D341Med (cell line): ENCODE measurements around the gene CHSY1.
"Not testable (repeated sequence)": the region's sequence is repeated elsewhere in the genome, so short reads cannot be mapped to it uniquely, and the experiment has no call there.

Experiments used
- DNase-seq: peaks from one replicate; pipeline ENCODE4 v3.0.0; 2012; ENCODE audit warnings: low spot score

CHSY1 gene

GRCh38 chr15:101244036-101244781, 7.6 kb downstream of the CHSY1 start:
- DNase-seq: no peak

- DNase-seq: no peak
Observed at GRCh38 chr15:101243420-101243819, 8.4 kb downstream of the CHSY1 start.

GRCh38 chr15:101242999-101243336, 8.9 kb downstream of the CHSY1 start:
- peak; percentile 73 for DNase-seq

- DNase-seq: no peak
Observed at GRCh38 chr15:101242160-101242998, 9.5 kb downstream of the CHSY1 start.

- no peak for DNase-seq
Observed at GRCh38 chr15:101240358-101240757, 11.5 kb downstream of the CHSY1 start.

DNA sequence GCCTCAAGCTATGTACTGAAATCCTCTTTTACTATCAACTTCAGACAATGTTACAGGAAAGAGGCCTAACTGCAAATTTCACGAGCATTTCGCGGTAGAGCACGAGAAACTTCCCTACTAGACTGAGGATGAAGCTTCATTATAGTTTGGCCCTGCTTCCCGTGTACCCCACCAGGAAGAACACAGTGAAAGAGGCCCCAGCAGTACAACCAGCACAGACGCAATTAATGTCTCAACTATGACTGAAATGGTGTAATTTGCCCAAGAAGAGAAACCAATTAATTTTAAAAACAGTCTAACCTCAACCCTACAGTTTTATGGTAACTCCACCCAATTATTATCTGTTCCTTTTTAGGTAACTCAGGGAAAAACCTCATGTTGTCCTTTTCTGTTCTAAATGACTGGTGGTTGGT, 12.1 kb downstream of the CHSY1 start:
- no peak for DNase-seq

DNA sequence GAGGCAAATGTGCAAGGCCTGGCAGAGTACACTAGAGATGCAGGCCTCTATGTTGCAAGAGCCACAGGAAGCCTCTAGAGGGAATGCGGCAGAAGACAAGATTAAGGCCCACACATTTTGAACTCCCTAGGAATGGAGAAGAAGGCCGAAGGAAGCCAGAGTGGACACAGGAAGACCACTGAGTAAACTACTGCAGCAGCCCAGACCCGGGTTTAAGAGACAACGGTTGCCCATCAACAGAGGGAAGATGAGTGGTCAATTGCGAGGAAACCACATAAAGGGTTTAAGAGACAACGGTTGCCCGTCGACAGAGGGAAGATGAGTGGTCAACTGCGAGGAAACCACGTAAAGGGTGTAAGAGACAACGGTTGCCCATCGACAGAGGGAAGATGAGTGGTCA, 14.6 kb downstream of the CHSY1 start:
- no peak for DNase-seq

DNA sequence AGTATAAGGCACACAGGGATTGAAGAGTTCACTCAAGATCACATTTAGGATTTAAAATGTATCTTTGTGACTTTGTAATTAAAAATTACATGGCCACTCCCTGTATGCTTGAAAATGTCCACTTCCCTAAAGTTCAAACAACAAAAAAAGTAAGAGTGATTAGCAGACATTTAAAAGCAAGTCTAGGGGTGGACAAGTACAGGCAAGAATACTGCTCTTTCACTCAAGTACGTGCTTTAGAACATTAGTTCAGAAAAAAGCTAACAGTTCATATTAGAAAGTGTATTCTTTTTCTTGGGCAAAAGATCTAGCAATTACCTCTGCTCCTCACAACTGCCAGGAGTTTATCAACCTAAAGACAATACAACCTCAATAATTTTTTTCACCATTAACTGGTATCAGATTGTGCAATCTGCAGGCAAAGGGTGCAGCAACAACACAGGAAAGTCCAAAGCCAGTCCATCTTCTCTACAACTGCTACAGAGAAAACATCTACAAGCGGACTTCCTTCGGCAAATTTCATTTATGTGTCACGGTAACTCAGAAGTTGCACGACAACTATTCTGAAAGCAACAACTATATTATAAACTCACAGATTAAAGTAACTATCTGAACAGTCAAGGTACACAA, 18.1 kb downstream of the CHSY1 start:
- no peak for DNase-seq

- no peak for DNase-seq
Observed at GRCh38 chr15:101232677-101233076, 19.2 kb downstream of the CHSY1 start.

- DNase-seq: no peak
Observed at GRCh38 chr15:101228313-101228712, 23.5 kb downstream of the CHSY1 start.

GRCh38 chr15:101225658-101226057, 26.2 kb downstream of the CHSY1 start:
- DNase-seq: no peak

DNA sequence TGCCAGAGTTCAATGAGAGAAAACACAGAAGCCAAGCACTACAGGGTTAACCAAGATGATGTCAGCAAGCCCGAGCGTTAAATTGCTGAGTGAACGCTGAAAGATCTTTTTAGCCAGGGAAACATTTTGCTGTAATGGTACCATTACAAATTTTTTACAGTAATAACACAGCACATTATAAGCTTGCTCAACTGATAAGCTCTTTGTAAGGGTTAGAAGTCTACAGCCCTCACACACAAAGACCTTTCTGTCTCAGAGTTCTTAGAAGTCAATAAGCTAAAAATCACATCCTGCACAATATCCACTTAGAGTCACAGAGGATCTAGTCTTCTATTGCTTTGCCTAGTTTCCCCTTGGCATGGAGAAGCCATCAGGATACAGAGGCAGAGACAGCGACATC, 29.9 kb downstream of the CHSY1 start:
- DNase-seq: no peak

DNA sequence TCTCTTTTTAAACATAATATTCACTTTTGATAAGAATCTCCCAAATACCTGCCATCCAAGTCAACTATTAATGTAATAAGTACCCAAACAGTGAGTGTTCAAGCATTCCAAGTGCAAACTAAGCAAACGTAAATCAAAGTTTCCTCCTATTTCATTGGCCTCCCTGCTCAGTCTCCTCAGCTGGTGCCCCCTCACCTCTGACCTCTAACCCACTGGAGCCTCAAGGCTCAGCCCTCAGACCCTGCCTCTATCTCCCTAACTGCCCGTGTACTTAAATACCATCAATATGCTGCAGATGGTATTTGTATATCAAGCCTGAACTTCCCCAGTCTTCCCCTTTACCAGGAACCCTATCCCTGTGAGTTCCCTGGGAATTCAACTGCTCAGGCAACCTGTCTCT, 31.8 kb downstream of the CHSY1 start:
- no peak for DNase-seq

- no peak for DNase-seq
Observed at GRCh38 chr15:101219441-101219840, 32.4 kb downstream of the CHSY1 start.

DNA sequence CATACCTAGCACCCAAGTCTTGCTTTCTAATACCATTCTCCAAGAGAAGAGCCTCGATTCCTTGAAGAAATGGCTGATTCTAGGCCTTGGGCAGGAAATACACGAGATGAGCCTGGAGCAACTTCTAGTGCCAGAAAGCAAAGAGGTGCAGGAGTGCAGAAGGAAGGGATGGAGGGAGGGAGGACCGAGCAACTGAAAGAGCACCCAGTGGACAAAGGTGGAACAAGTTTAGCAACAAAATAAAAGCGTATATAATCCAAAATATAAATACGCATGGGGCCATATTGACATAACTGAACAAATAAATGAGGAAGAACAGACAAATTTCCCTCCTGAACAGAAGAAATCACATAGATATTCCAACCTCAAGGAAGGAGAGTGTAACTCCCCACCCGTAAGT, 34.4 kb downstream of the CHSY1 start:
- no peak for DNase-seq

DNA sequence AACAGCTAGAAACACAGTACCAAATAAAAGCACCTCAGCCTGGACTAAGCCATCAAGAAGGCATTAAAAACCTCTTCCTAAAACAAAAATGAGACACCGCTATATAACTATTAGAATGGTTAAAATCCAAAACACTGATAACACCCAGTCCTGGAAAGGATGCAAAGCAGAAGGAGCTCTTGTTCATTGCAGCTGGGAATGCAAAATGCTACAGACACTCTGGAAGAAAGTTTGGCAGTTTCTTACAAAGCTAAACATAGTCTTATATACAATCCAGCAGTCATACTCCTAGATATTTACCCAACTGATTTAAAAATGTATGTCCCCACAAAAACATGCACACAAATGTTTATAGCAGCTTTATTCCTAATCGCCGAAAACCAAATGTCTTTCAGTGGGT, 35.7 kb downstream of the CHSY1 start:
- no peak for DNase-seq

- no peak for DNase-seq
Observed at GRCh38 chr15:101215681-101216080, 36.2 kb downstream of the CHSY1 start.

- DNase-seq: not testable (repeated sequence)
Observed at GRCh38 chr15:101214435-101215097, 37.3 kb downstream of the CHSY1 start.

DNA sequence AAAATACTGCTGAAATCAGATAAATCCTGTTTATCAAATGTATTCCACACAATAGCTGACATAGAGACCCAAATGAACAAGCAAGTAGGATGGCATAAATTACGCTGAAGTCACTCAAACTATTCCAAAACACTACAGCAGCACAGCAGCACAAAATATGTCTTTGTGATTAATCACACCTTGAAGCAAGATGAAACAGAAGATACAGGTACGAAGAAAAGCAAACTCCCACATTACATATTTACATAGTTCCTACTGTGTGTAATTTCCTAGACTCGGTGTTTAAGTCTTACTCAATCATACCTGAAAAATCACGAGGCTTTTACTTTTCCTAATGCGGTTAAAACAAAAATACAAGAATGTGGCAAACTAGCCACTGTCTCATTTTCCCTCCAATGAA, 38.3 kb downstream of the CHSY1 start:
- DNase-seq: no peak

DNA sequence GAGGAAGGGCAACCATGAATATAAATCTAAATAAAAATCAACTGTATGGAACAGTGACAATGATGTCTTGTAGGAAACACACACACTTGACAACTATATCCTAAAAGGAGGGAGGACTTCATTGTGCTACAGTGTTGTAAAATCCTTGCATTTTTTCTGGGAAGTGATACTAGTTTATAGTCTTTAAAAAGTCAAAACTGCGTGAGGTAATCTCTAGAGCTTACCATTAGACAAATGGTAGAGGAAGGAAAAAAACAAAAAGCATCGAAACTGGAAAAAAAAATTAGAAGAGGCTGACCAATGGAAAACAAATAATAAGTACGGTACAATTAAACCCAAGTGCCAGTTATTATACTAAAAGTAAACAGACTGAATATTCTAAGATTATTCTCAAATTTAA, 38.7 kb downstream of the CHSY1 start:
- no peak for DNase-seq

DNA sequence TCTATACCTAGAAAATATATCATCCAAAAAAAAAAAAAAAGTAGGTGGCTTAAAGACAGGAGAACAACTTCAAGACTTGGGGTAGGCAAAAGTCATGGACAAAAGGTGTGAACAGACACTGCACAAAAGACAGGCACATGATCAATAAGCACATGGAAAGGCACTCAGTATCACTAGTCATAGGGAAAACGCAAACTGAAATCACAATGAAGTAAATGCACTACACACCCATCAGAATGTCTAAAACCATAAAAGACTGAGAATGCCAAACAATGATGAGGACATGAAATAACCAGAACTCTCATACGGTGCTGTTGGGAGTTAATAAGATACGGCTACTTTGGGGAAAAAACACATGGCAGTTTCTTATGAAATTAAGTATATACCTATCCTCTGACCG, 40.0 kb downstream of the CHSY1 start:
- DNase-seq: no peak

GRCh38 chr15:101210466-101210865, 41.4 kb downstream of the CHSY1 start:
- no peak for DNase-seq

DNA sequence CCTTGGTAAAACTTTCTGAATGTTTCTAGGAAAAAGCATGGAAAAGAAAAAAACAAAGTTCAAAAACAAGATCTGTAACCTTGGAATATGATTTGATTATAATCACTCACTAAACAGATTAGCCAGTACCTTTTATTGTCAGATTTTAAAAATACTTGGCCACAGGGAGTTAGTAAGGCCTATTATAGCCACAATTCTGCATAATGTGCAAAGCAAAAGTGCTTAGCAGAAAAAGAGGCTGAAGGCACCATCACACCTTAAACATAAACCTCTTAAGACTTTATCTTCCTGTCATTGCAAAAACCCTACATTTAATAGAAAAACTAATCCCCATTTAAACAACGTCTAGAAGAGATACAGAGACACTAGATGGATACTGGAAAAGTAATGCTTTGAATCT, 41.8 kb downstream of the CHSY1 start:
- DNase-seq: no peak
